ENCODE results near the gene ACSF2. TPM values are rescaled to one million over a fixed set of nuclear protein-coding genes. Genes with fewer than 3 reads are reported as not detected.

ACSF2 gene
- total and polyA plus RNA-seq, 2 of the 13 experiments (the other 11 are each of a cell fraction or from before 2014, with no cell fraction given): 87.3 to 109 TPM

DNA sequence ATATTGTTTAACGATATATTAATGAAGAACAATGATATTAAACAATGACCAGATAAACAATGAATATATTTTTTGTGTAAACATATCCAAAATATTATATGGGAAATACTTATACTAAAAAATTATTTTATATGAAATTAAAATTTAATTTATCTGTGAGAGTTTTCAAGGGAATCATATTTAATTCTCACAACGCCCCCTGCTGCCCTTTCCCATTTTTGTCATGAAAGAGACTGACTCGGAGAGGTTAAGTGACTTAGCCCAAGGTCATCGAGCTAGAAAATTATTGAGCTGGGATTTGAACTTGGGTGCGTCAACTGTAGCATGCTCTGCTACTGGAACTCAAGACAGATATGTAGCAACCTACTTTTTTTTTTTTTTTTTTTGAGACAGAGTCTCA lies 75.0 kb downstream of the ACSF2 start (continued):
- TF ChIP-seq GTF3A (CRISPR knock-in tag; conservative IDR thresholded peaks at IDR 0.05) (no peak), ZNF547 (CRISPR knock-in tag; IDR thresholded peaks at IDR 0.05) (no peak)

DNA sequence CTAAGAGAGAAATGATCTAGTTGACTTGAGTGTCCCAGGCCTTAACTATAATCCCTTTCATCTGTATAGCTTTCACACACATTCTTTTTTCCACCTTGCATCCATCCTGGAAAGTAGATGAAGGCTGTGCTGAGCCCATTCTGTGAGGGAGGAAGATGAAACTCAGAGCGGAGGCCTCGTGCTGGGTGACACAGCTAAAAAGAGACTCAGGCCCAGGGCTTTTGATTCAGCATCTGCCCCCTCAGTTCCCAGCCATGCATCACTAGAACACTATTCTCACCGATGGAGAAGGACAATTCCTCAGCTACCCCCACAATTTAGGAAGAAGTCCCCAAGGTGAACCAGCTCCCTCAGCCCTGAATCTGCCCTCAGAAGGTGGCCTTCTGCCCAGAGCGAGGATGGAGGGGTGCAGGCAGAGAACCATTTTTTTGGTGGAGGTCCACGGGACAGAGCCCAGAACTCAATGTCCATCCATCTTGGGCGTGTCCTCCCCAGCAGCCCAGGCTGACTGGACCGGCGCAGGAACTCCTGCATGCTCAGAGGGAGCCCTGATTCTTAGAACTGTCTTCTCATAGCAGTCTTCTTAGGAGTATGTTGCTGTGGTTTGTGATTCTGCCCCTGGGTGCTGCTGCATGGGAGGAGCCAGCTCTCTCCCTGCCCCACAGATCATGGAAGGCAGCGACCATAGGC lies 76.4 kb downstream of the ACSF2 start:
- no peak for FAIRE-seq
- CTCF ChIA-PET (ENCODE audit: low intra/inter-chr PET ratio, low total read pairs): no interaction called here
- no TSS peak for BruUV-seq (replicated peaks)
- no peaks in the 10 kb centered on the region for H3K79me2 ChIP-seq (ENCODE audit: insufficient read depth, low read length)
- no peaks in the 10 kb centered on the region for H3K9me3 ChIP-seq (ENCODE audit: low read length)
- DNase-seq (ENCODE audit: low spot score): no peak
- H3K27me3 ChIP-seq (ENCODE audit: control insufficient read depth in 1 of 2, insufficient read depth in 2 of 2, low read length in 2 of 2): no peaks in the 10 kb centered on the region; a peak in 3 of 5 replicates
- POLR2A ChIA-PET: interaction anchor here (1.9 kb wide), 1 partner anchor 156 kb away, joined by 5 read pairs; the partner anchor contains the start of gene XYLT2
- no peak overlapping the region for H3K4me2 ChIP-seq (ENCODE audit: low read depth, low read length)
- intact Hi-C loops (cut with micrococcal nuclease; ENCODE audit: unreplicated experiment): no loop called here
- no peak overlapping the region for H3K27ac ChIP-seq (ENCODE audit: extremely low read length, insufficient read depth, low read length)
- H3K4me3 ChIP-seq (replicated peaks in 1 of 3; ENCODE audit: insufficient read depth in 1 of 3, low read depth in 2 of 3, low read length in 3 of 3): no peak overlapping the region
- H2AFZ ChIP-seq (ENCODE audit: low read length): no peak overlapping the region
- no peaks in the 10 kb centered on the region for H4K20me1 ChIP-seq (ENCODE audit: insufficient read depth, low read length)
- 59% methylated on average over 7 of the region's 9 CpGs for WGBS (ENCODE audit: low lambda C conversion rate)
- no peak overlapping the region for H3K9ac ChIP-seq (ENCODE audit: insufficient read depth, low read depth, low read length)
- no peak for ATAC-seq
- in situ Hi-C loops (cut with HindIII; ENCODE audit: extremely low pct_ligation_motif_present, low pct_unique_long_range_greater_than_20kb): no loop called here
- peaks cover 49% of the 10 kb centered on the region for H3K4me1 ChIP-seq (ENCODE audit: insufficient read depth, low read length)
- TF ChIP-seq PRDM15 (CRISPR knock-in tag; IDR thresholded peaks at IDR 0.05) (no peak), KDM6A (CRISPR knock-in tag; IDR thresholded peaks at IDR 0.05; ENCODE audit: low read depth) (no peak), NRL (CRISPR knock-in tag; IDR thresholded peaks at IDR 0.05; ENCODE audit: borderline replicate concordance) (0 out of 2 replicates have a peak, but pooled peaks have one; percentile 40), ZGPAT (CRISPR knock-in tag; IDR thresholded peaks at IDR 0.05) (no peak), ARID4A (CRISPR knock-in tag; IDR thresholded peaks at IDR 0.05; ENCODE audit: borderline replicate concordance) (0 out of 2 replicates have a peak, but pooled peaks have one; percentile 17), MNT (IDR thresholded peaks at IDR 0.05) (no peak), RBM39 (IDR thresholded peaks at IDR 0.05; ENCODE audit: low read depth, low read length, poor library complexity, severe bottlenecking) (no peak)
- no peaks in the 10 kb centered on the region for H3K36me3 ChIP-seq (replicated peaks in 1 of 2; ENCODE audit: control insufficient read depth in 1 of 2, insufficient read depth in 2 of 2, low read length in 2 of 2)

All from HepG2 (cell line).